ENCODE data around the gene VASH1.
A peak's percentile ranks its signal among the peaks of the same experiment; 100 is the strongest.

The VASH1 gene

GRCh38 chr14:76810525-76810924 is 49.3 kb downstream of the VASH1 start:
- Histone ChIP-seq H3K27ac (replicated peaks) (no peak overlapping the region), H3K27me3 (ENCODE audit: insufficient read depth, poor library complexity, severe bottlenecking) (no peaks in the 10 kb centered on the region), H3K4me3 (replicated peaks; ENCODE audit: insufficient read depth, low read length) (no peak overlapping the region)
- TF ChIP-seq POLR2AphosphoS5 (IDR thresholded peaks at IDR 0.05; ENCODE audit: low read depth) (no peak), GABPA (IDR thresholded peaks at IDR 0.05; ENCODE audit: low read depth) (no peak), SPI1 (IDR thresholded peaks at IDR 0.05; ENCODE audit: borderline replicate concordance, low read depth) (no peak), REST (IDR thresholded peaks at IDR 0.05; ENCODE audit: insufficient replicate concordance, low read depth) (no peak)
- TF ChIP-seq, protein P1, sequence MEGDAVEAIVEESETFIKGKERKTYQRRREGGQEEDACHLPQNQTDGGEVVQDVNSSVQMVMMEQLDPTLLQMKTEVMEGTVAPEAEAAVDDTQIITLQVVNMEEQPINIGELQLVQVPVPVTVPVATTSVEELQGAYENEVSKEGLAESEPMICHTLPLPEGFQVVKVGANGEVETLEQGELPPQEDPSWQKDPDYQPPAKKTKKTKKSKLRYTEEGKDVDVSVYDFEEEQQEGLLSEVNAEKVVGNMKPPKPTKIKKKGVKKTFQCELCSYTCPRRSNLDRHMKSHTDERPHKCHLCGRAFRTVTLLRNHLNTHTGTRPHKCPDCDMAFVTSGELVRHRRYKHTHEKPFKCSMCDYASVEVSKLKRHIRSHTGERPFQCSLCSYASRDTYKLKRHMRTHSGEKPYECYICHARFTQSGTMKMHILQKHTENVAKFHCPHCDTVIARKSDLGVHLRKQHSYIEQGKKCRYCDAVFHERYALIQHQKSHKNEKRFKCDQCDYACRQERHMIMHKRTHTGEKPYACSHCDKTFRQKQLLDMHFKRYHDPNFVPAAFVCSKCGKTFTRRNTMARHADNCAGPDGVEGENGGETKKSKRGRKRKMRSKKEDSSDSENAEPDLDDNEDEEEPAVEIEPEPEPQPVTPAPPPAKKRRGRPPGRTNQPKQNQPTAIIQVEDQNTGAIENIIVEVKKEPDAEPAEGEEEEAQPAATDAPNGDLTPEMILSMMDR (IDR thresholded peaks at IDR 0.05; ENCODE audit: insufficient read depth, low read length): no peak
- DNase-seq (ENCODE audit: low read depth in 1 of 2, low spot score in 1 of 2): no peak

DNA sequence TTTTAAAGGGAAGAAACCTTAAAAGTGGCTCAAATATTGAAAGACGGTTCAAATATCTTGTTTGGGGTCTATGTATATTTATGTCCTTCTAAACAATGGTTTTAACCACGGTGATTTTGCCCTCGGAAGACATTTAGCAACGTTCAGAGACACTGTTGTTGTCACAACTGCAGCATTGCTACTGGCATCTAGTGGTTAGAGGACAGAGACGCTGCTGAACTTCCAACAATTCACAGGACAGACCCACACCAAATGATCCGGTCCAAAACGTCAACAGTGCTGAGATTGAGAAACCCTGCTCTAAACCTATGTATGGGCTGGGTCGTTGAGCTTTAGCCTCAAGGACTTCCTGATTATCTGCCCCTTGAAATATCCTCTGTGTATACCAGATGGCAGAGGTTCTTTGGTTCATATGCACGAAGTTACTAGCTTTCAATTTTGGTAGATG is 49.7 kb downstream of the VASH1 start:
- TF ChIP-seq GABPA (IDR thresholded peaks at IDR 0.05; ENCODE audit: low read depth) (no peak), POLR2AphosphoS5 (IDR thresholded peaks at IDR 0.05; ENCODE audit: low read depth) (no peak), SPI1 (IDR thresholded peaks at IDR 0.05; ENCODE audit: borderline replicate concordance, low read depth) (no peak), REST (IDR thresholded peaks at IDR 0.05; ENCODE audit: insufficient replicate concordance, low read depth) (no peak)
- TF ChIP-seq, protein P1 (IDR thresholded peaks at IDR 0.05; ENCODE audit: insufficient read depth, low read length): peak; percentile 1
- Histone ChIP-seq H3K27ac (replicated peaks) (no peak overlapping the region), H3K27me3 (ENCODE audit: insufficient read depth, poor library complexity, severe bottlenecking) (no peaks in the 10 kb centered on the region), H3K4me3 (replicated peaks; ENCODE audit: insufficient read depth, low read length) (peak overlapping the region; percentile 15; the same call in 1 of the 2 replicates)
- DNase-seq (ENCODE audit: low read depth in 1 of 2, low spot score in 1 of 2): peak in 1 of 2 experiments; percentile 19

- TF ChIP-seq GABPA (IDR thresholded peaks at IDR 0.05; ENCODE audit: low read depth) (no peak), SPI1 (IDR thresholded peaks at IDR 0.05; ENCODE audit: borderline replicate concordance, low read depth) (no peak), REST (IDR thresholded peaks at IDR 0.05; ENCODE audit: insufficient replicate concordance, low read depth) (no peak), POLR2AphosphoS5 (IDR thresholded peaks at IDR 0.05; ENCODE audit: low read depth) (no peak)
- TF ChIP-seq, protein P1 (IDR thresholded peaks at IDR 0.05; ENCODE audit: insufficient read depth, low read length): no peak
- no peak for DNase-seq (ENCODE audit: low read depth in 1 of 2, low spot score in 1 of 2)
- Histone ChIP-seq H3K27ac (replicated peaks) (peak overlapping the region; percentile 55), H3K27me3 (ENCODE audit: insufficient read depth, poor library complexity, severe bottlenecking) (no peaks in the 10 kb centered on the region), H3K4me3 (replicated peaks; ENCODE audit: insufficient read depth, low read length) (peak overlapping the region; percentile 69)
These were observed 50.3 kb downstream of the VASH1 start for GRCh38 chr14:76811561-76811960.
